HG03378 (cell line): ENCODE results near the gene SWSAP1.

ENCODE experiments used
- ATAC-seq: cut with Tn5 transposase; IDR thresholded peaks from one replicate; pipeline ENCODE4 v1.9.1; 2021; ENCODE audit warnings: mild to moderate bottlenecking, moderate library complexity; ENCODE audit not compliant: unreplicated experiment

Gene SWSAP1

DNA sequence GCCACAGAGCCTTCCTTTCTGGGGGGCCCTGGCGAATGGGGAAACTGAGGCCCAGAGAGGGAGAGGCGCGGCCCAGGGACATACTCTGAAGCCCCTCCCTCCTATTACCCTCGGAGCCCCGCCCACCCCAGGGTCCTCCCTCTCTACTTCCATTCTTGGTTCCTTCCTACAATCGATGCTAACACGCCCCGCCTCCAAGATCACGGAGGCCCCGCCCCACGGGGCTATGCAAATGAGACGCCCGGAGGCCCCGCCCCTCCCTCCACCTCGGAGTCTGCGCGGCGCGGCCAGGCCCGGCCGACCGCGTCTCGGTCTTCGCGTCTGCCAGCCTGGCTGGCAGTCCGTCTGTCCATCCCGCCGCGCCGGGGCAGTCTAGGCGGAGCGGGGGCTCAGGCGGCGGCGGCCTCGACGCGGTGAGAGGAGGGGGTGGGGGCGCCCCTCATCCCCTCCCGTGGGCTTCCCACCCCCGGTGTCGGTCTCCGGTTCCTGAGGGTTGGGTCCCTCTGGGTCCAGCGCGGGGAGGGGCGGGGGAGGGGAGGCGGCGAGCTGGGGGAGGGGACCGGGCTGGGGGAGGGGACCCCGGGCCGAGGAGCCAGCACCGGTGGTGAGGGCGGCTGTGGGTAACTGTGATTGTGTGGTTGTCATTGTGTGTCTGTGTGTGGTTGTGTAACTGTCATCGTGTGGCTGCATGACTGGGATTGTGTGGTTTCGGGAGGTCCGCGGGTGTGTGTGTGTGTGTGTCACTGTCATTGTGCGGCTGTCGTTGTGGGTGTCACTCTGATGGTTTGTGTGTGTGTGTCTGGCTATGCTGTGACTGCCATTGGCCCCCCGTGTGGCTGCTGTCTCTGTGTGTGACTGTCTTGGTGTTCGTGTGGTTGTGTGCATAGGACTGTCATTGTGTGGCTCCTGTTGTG, 19.0 kb upstream of the SWSAP1 start, which contains the start of gene PLPPR2:
TSS of gene PLPPR2 (plus strand) at position 273 of the 914 bp plus-strand sequence. CDS start 2,242 bp downstream, outside the sequence.
- no peak for ATAC-seq

DNA sequence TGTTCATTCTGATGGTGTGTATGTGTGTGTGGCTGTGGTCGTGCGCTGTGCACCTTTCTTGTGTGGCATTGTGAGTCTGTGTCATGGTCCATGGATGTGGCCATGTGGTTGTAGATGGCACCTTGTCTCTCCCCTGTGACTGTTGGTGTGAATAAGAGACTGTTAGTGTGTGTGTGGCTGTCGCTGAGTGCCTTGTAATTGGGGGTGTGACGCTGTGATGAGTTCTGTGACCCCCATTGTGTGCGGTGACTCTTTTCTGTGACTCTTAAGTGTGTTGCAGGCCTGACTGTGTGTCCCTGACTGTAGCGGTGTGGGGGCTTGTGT, 18.4 kb upstream of the SWSAP1 start:
- no peak for ATAC-seq

- no peak for ATAC-seq
Measured at GRCh38 chr19:11356676-11357550, 17.6 kb upstream of the SWSAP1 start.

DNA sequence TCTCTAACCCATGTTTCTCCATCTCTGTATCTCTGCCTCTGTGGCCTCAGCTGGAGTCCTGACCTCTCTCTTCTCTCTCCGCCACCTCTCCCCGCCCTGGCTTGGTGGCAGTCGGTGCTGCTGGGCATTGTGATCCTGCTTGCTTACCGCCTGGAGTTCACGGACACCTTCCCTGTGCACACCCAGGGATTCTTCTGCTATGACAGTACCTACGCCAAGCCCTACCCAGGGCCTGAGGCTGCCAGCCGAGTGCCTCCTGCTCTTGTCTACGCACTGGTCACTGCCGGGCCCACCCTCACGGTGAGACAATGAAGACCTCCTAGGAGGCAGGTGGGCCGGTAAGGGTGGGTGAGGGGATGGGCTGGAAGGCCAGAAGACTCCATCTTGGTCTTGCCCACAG, 15.0 kb upstream of the SWSAP1 start:
- no peak for ATAC-seq

DNA sequence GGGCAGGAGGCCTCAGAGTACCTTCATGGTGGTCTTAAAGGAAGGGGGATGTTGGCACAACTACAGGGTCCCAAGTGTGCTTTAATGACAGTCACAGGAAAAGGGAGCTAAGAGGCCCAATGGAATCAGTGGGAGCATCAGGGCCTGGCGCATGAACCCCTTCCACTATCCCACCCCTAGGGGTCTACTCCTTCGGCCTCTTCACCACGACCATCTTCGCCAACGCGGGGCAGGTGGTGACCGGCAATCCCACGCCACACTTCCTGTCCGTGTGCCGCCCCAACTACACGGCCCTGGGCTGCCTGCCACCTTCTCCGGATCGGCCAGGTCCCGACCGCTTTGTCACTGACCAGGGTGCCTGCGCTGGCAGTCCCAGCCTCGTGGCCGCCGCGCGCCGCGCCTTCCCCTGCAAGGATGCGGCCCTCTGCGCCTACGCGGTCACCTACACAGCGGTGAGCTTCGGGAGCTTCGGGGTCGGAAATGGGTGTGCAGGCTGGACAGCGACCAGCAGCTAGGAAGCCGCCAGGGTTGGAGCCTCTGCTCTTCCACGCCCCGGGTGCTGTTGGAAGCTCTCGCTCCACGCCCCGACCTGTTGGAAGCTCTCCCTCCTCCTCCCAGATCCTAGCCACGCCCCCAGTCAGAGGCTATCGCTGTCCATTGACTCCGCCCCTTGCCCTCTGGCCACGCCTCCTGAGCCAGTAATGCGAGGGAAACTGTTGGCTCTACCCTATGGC, 13.3 kb upstream of the SWSAP1 start:
- ATAC-seq: no peak

DNA sequence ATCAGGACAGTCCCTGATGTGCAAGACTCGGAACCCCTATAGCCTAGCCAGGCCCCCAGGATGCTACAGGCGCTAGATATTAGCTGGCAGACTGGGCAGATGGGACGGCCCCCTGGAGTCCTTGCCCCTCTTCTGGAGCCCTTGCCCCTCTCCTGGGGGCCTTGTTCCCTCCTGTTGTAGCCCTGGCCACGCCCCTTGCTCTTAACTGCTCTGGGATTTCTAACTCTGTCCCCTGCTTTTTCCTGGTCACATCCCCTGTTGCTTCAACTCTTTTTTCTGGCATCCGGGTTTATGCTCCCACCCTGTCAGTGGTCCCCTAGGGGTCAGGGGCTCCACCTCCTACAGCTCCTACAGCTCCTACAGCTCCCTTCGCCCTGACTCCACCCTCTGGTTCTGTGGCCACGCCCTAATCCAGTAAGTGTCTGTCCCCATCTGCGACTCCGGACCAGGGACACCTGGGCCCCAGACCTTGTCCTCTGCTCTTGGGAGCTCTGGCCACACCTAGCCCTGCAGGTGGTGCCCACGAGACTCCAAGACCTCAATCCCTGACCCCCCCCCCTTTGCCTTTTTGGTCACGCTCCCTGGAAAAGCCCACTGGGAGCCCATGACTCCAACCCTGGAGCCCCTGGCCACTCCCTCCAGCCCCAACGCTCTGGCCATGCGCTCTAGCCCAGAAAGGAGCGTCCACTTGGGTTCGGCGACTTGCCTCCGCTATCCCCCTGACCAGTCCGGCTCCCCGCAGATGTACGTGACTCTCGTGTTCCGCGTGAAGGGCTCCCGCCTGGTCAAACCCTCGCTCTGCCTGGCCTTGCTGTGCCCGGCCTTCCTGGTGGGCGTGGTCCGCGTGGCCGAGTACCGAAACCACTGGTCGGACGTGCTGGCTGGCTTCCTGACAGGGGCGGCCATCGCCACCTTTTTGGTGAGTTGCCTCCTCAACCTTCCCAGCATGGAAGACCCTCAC, 12.4 kb upstream of the SWSAP1 start:
- no peak for ATAC-seq

GRCh38 chr19:11363881-11364280, 10.6 kb upstream of the SWSAP1 start:
- no peak for ATAC-seq

DNA sequence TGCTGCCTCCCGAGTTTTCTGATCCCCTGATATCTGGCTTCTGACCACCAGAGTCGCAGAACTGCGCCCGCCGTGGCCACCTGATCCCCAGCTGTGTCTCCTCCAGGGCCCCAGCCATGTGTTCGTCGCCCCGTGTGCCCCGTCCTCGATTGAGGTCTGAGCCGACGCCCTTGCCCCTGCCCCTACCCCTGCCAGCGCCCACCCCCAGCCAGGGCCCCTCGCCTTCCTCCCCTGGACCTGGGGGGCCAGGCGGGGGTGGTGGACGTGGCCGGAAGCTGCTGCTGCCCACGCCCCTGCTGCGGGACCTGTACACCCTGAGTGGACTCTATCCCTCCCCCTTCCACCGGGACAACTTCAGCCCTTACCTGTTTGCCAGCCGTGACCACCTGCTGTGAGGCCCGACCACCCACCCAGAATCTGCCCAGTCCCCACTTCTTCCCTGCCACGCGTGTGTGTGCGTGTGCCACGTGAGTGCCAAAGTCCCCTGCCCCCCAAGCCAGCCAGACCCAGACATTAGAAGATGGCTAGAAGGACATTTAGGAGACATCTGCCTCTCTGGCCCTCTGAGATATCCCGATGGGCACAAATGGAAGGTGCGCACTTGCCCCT, 10.1 kb upstream of the SWSAP1 start:
- no peak for ATAC-seq

DNA sequence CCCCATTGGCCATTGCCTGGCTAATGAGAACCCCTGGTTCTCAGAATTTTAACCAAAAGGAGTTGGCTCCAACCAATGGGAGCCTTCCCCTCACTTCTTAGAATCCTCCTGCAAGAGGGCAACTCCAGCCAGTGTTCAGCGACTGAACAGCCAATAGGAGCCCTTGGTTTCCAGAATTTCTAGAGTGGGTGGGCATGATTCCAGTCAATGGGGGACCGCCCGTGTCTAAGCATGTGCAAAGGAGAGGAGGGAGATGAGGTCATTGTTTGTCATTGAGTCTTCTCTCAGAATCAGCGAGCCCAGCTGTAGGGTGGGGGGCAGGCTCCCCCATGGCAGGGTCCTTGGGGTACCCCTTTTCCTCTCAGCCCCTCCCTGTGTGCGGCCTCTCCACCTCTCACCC, 9.5 kb upstream of the SWSAP1 start:
- ATAC-seq: no peak

GRCh38 chr19:11365557-11366117, 8.8 kb upstream of the SWSAP1 start:
- ATAC-seq: no peak

- ATAC-seq: no peak
Measured at GRCh38 chr19:11367528-11367927, 6.9 kb upstream of the SWSAP1 start.

DNA sequence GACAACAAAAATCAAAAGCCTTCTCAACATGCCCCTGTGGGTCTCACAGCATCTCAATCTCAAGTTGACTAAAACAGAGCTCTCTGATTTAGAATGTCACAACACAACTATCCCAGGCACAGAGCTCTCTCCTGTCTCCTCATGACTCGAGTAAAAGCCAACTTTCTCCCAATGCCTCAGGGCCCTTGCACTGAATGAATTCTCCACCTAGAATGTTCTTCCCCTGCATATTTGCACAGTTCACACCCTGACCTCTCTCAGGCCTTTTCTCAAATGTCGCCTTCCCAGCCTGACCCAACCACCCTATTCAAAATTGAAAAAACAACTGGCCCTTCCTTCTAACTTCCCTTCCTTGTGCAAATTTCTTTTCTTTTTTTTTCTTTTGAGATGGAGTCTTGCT, 3.7 kb upstream of the SWSAP1 start:
- ATAC-seq: no peak

DNA sequence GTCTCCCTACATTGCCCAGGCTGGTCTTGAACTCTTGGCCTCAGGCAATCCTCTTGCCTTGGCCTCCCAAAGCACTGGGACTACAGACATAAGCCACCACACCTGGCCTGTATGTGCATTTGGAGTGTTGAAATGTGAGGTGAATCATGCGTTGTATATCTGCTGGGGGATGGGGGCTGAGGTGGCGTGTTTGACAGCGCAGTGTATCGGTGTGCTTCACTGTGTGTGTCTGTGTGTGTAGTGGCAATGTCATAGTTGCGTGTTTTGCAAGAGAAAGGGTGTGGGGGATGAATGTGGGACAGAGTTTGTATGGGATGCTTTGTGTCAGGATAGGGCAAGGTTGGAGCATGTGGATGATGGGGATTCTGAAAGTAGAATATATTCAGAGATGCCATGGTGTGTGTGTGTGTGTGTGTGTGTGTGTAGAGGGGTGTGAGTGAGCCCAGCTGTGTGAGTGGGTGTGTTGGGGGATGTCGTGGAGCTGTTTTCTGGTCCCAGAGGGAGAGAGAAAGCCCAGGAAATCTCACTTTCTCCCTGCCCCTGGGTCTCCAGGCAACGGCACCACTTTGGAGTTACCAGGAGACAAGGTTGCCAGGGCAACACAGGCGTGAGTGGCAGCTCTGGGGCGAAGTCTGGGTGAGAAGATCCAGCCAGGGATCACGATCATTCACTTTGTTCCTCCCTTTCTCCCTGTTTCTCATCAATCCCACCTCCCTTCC, 1.1 kb upstream of the SWSAP1 start:
- ATAC-seq: no peak

- no peak for ATAC-seq
Measured at GRCh38 chr19:11373885-11374432, 507 bp upstream of the SWSAP1 start.

DNA sequence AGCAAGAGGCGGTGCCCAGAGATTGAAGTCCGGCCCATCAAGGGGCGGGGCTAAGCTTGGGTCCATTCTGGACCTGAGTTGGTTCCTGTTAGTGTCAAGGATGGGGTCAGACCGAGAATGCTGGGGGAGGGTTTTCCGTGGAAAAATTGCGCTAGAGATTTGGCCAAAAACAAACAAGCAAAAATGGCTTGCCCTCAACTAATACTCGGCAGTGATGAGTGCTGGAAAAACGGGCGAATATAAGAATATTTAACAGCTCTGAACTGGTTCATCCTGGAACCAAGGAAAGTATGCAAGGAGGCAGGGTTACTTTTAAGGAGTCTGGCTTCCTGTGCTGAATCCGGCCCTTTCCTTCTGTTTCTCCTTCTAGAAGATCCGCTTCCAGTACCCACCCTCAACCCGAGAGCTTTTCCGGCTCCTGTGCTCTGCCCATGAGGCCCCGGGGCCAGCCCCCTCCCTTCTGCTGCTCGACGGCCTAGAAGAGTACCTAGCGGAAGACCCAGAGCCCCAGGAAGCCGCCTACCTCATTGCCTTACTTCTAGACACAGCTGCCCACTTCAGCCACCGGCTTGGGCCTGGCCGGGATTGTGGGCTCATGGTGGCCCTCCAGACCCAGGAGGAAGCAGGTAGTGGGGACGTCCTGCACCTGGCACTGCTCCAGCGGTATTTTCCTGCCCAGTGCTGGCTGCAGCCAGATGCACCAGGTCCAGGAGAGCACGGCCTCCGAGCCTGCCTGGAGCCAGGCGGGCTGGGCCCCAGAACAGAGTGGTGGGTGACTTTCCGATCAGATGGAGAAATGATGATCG, 880 bp downstream of the SWSAP1 start:
- ATAC-seq: no peak

GRCh38 chr19:11377237-11377636, 2.8 kb downstream of the SWSAP1 start:
- no peak for ATAC-seq

DNA sequence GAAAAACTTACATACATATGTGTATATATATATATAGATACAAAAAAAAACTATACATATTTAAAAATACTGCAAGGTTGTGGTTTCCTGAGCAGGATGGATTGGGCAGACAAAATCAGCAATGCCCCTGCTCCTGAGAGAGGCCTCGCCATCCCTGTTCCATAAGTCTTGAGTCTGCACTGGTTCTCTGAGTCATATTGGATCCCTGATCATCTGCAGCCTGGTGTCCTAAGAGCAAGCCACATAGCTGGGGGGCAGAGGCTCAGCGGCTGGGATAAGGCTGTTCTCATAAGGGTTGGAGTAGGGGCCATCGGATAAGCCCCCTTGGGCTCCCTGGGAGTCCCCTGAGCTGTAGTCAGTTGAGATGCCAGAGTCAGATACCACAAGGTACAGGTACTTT, 3.3 kb downstream of the SWSAP1 start:
- ATAC-seq: no peak
